ENCODE measurements around the gene SULT1B1. TPM values are rescaled to one million over a fixed set of nuclear protein-coding genes. Genes with fewer than 3 reads are reported as not detected.

Gene SULT1B1
- total and polyA plus RNA-seq, 2 donors (not counting 3 experiments of a cell fraction or from before 2014, with no cell fraction given), result 45.0 to 59.5 TPM

GRCh38 chr4:69713593-69713992, 46.8 kb downstream of the SULT1B1 start:
- Histone ChIP-seq H2AFZ (ENCODE audit: low read depth, low read length) (no peak overlapping the region), H3K4me2 (ENCODE audit: insufficient read depth, low read length) (no peak overlapping the region), H3K27me3 (ENCODE audit: control insufficient read depth in 2 of 2, insufficient read depth in 2 of 2, low read length in 2 of 2) (no peaks in the 10 kb centered on the region), H3K9me3 (replicated peaks; ENCODE audit: control insufficient read depth, insufficient read depth, low read length) (no peaks in the 10 kb centered on the region), H3K27ac (ENCODE audit: insufficient read depth, low read depth, low read length) (no peak overlapping the region), H3K4me1 (ENCODE audit: control insufficient read depth, extremely low read depth, insufficient read depth, low read length) (peaks cover 27% of the 10 kb centered on the region), H3K4me3 (replicated peaks in 1 of 3; ENCODE audit: insufficient read depth in 1 of 3, low read depth in 1 of 3, low read length in 3 of 3) (no peak overlapping the region), H3K79me2 (ENCODE audit: control insufficient read depth, insufficient read depth, low read length) (no peaks in the 10 kb centered on the region), H3K9ac (replicated peaks; ENCODE audit: extremely low read depth, insufficient read depth, low read length) (no peak overlapping the region), H3K36me3 (ENCODE audit: control insufficient read depth in 2 of 2, extremely low read depth in 1 of 2, insufficient read depth in 2 of 2, low read length in 2 of 2) (no peaks in the 10 kb centered on the region), H4K20me1 (replicated peaks; ENCODE audit: control insufficient read depth, extremely low read depth, insufficient read depth, low read length) (no peaks in the 10 kb centered on the region), H3K9me1 (replicated peaks; ENCODE audit: control insufficient read depth, extremely low read depth, insufficient read depth, low read length) (no peaks in the 10 kb centered on the region)
- DNase-seq (ENCODE audit: low read depth, low spot score), result no peak
- dilution Hi-C loops (cut with MboI; ENCODE audit: extremely low pct_ligation_motif_present, low sequenced_read_pairs) (no loop called here), intact Hi-C loops (cut with micrococcal nuclease) (no loop called here)
- ChIA-PET POLR2A (no interaction called here), CTCF (no interaction called here)
- TF ChIP-seq EZH2 (IDR thresholded peaks at IDR 0.05; ENCODE audit: borderline replicate concordance, low read depth, low read length, severe bottlenecking) (no peak), MYC (IDR thresholded peaks at IDR 0.05; ENCODE audit: low read depth, low read length) (no peak), CTCF (IDR thresholded peaks at IDR 0.05; ENCODE audit: extremely low read depth in 1 of 2, insufficient read depth in 1 of 2, low read depth in 1 of 2, low read length in 2 of 2) (no peak), FOS (IDR thresholded peaks at IDR 0.05; ENCODE audit: borderline replicate concordance, insufficient read depth, low read length) (no peak), MAX (IDR thresholded peaks at IDR 0.05; ENCODE audit: insufficient read depth, insufficient read length) (no peak), POLR2A (IDR thresholded peaks at IDR 0.05; ENCODE audit: low read depth, low read length) (no peak), POLR2AphosphoS5 (IDR thresholded peaks at IDR 0.05; ENCODE audit: insufficient read depth, low read depth, low read length) (no peak), GATA2 (IDR thresholded peaks at IDR 0.05; ENCODE audit: insufficient read depth, insufficient read length, low read depth, low read length) (no peak), JUN (IDR thresholded peaks at IDR 0.05; ENCODE audit: borderline replicate concordance, insufficient read depth, insufficient read length, low read depth) (no peak)
- no peak for FAIRE-seq
- no TSS peak for BruUV-seq (replicated peaks)

All from endothelial cell of umbilical vein (primary cell).